ENCODE data around the gene B4GALNT3.

Gene B4GALNT3

GRCh38 chr12:583251-583869, 123.6 kb downstream of the B4GALNT3 start:
- Mint-ChIP-seq H3K36me3 (ENCODE audit: low read depth) (no peaks in the 10 kb centered on the region), H3K4me3 (no peak overlapping the region), H3K4me1 (ENCODE audit: low read depth) (no peaks in the 10 kb centered on the region), H3K27me3 (no peaks in the 10 kb centered on the region), H3K27ac (no peak overlapping the region), H3K9me3 (peaks cover under 1% of the 10 kb centered on the region)
- no peak for DNase-seq

GRCh38 chr12:585062-586061, 125.6 kb downstream of the B4GALNT3 start:
- no peak overlapping the region for H3K27ac Mint-ChIP-seq
- no peaks in the 10 kb centered on the region for H3K4me1 Mint-ChIP-seq (ENCODE audit: low read depth)
- H3K4me3 Mint-ChIP-seq, result no peak overlapping the region

GRCh38 chr12:586318-587071, 126.8 kb downstream of the B4GALNT3 start:
- H3K36me3 Mint-ChIP-seq (ENCODE audit: low read depth), result no peaks in the 10 kb centered on the region
- no peak overlapping the region for H3K27ac Mint-ChIP-seq
- H3K27me3 Mint-ChIP-seq, result no peaks in the 10 kb centered on the region
- DNase-seq, result no peak
- H3K4me3 Mint-ChIP-seq, result no peak overlapping the region
- H3K4me1 Mint-ChIP-seq (ENCODE audit: low read depth), result no peaks in the 10 kb centered on the region
- H3K9me3 Mint-ChIP-seq, result peaks cover 3% of the 10 kb centered on the region

More at GRCh38 chr12:585062-586061, 125.6 kb downstream of the B4GALNT3 start:
- Mint-ChIP-seq H3K27me3 (no peaks in the 10 kb centered on the region), H3K36me3 (ENCODE audit: low read depth) (no peaks in the 10 kb centered on the region), H3K9me3 (peaks cover 3% of the 10 kb centered on the region)
- DNase-seq, result no peak

- H3K4me3 Mint-ChIP-seq, result no peak overlapping the region
- H3K9me3 Mint-ChIP-seq, result peaks cover 3% of the 10 kb centered on the region
- H3K27ac Mint-ChIP-seq, result no peak overlapping the region
- no peaks in the 10 kb centered on the region for H3K36me3 Mint-ChIP-seq (ENCODE audit: low read depth)
- H3K4me1 Mint-ChIP-seq (ENCODE audit: low read depth), result no peaks in the 10 kb centered on the region
- DNase-seq, result no peak
- no peaks in the 10 kb centered on the region for H3K27me3 Mint-ChIP-seq
Measured at GRCh38 chr12:587132-588023, 127.6 kb downstream of the B4GALNT3 start.

GRCh38 chr12:588024-588322, 128.2 kb downstream of the B4GALNT3 start:
- peaks cover 3% of the 10 kb centered on the region for H3K9me3 Mint-ChIP-seq
- no peaks in the 10 kb centered on the region for H3K27me3 Mint-ChIP-seq
- no peak overlapping the region for H3K4me3 Mint-ChIP-seq
- no peaks in the 10 kb centered on the region for H3K36me3 Mint-ChIP-seq (ENCODE audit: low read depth)
- H3K4me1 Mint-ChIP-seq (ENCODE audit: low read depth), result no peaks in the 10 kb centered on the region
- H3K27ac Mint-ChIP-seq, result no peak overlapping the region
- no peak for DNase-seq

GRCh38 chr12:588646-589045, 128.9 kb downstream of the B4GALNT3 start:
- H3K27me3 Mint-ChIP-seq, result no peaks in the 10 kb centered on the region
- no peaks in the 10 kb centered on the region for H3K36me3 Mint-ChIP-seq (ENCODE audit: low read depth)
- no peak overlapping the region for H3K27ac Mint-ChIP-seq
- no peaks in the 10 kb centered on the region for H3K4me1 Mint-ChIP-seq (ENCODE audit: low read depth)
- no peak for DNase-seq
- H3K9me3 Mint-ChIP-seq, result peaks cover 3% of the 10 kb centered on the region
- no peak overlapping the region for H3K4me3 Mint-ChIP-seq

- Mint-ChIP-seq H3K4me3 (no peak overlapping the region), H3K27ac (no peak overlapping the region), H3K9me3 (peaks cover 3% of the 10 kb centered on the region), H3K36me3 (ENCODE audit: low read depth) (no peaks in the 10 kb centered on the region), H3K4me1 (ENCODE audit: low read depth) (no peaks in the 10 kb centered on the region), H3K27me3 (no peaks in the 10 kb centered on the region)
- DNase-seq, result peak; percentile 21
Measured at GRCh38 chr12:590206-590750, 130.5 kb downstream of the B4GALNT3 start.

GRCh38 chr12:591167-592023, 131.7 kb downstream of the B4GALNT3 start:
- H3K4me1 Mint-ChIP-seq (ENCODE audit: low read depth), result no peaks in the 10 kb centered on the region
- DNase-seq, result no peak
- no peaks in the 10 kb centered on the region for H3K36me3 Mint-ChIP-seq (ENCODE audit: low read depth)
- no peak overlapping the region for H3K27ac Mint-ChIP-seq
- H3K27me3 Mint-ChIP-seq, result no peaks in the 10 kb centered on the region
- H3K9me3 Mint-ChIP-seq, result peaks cover 3% of the 10 kb centered on the region
- H3K4me3 Mint-ChIP-seq, result no peak overlapping the region

GRCh38 chr12:592024-592505, 132.3 kb downstream of the B4GALNT3 start:
- H3K4me3 Mint-ChIP-seq, result no peak overlapping the region
- H3K27me3 Mint-ChIP-seq, result no peaks in the 10 kb centered on the region
- H3K27ac Mint-ChIP-seq, result no peak overlapping the region
- no peaks in the 10 kb centered on the region for H3K4me1 Mint-ChIP-seq (ENCODE audit: low read depth)
- H3K9me3 Mint-ChIP-seq, result peaks cover 3% of the 10 kb centered on the region
- H3K36me3 Mint-ChIP-seq (ENCODE audit: low read depth), result no peaks in the 10 kb centered on the region
- no peak for DNase-seq

GRCh38 chr12:593396-594270, 133.9 kb downstream of the B4GALNT3 start:
- H3K27me3 Mint-ChIP-seq, result no peaks in the 10 kb centered on the region

GRCh38 chr12:597926-598568, 138.3 kb downstream of the B4GALNT3 start:
- H3K4me3 Mint-ChIP-seq, result no peak overlapping the region
- no peaks in the 10 kb centered on the region for H3K27me3 Mint-ChIP-seq
- H3K4me1 Mint-ChIP-seq (ENCODE audit: low read depth), result no peaks in the 10 kb centered on the region
- H3K36me3 Mint-ChIP-seq (ENCODE audit: low read depth), result no peaks in the 10 kb centered on the region
- H3K9me3 Mint-ChIP-seq, result no peaks in the 10 kb centered on the region
- no peak for DNase-seq
- H3K27ac Mint-ChIP-seq, result no peak overlapping the region

More at GRCh38 chr12:593396-594270, 133.9 kb downstream of the B4GALNT3 start:
- Mint-ChIP-seq H3K9me3 (no peaks in the 10 kb centered on the region), H3K36me3 (ENCODE audit: low read depth) (no peaks in the 10 kb centered on the region), H3K27ac (no peak overlapping the region), H3K4me3 (no peak overlapping the region), H3K4me1 (ENCODE audit: low read depth) (no peaks in the 10 kb centered on the region)
- DNase-seq, result no peak

GRCh38 chr12:599756-600155, 140.0 kb downstream of the B4GALNT3 start:
- Mint-ChIP-seq H3K27me3 (no peaks in the 10 kb centered on the region), H3K4me1 (ENCODE audit: low read depth) (no peaks in the 10 kb centered on the region), H3K9me3 (no peaks in the 10 kb centered on the region), H3K36me3 (ENCODE audit: low read depth) (no peaks in the 10 kb centered on the region), H3K4me3 (no peak overlapping the region), H3K27ac (no peak overlapping the region)
- peak; percentile 12 for DNase-seq
